ENCODE measurements around the gene SYTL5.

The SYTL5 gene

GRCh38 chrX:38127961-38128360 lies 121.6 kb downstream of the SYTL5 start:
- Histone ChIP-seq H3K4me3 (replicated peaks; ENCODE audit: insufficient read depth, low read length) (no peak overlapping the region), H3K27me3 (ENCODE audit: insufficient read depth, poor library complexity, severe bottlenecking) (no peaks in the 10 kb centered on the region), H3K27ac (replicated peaks) (no peak overlapping the region)
- no peak for DNase-seq (ENCODE audit: low read depth in 1 of 2, low spot score in 1 of 2)
- TF ChIP-seq REST (IDR thresholded peaks at IDR 0.05; ENCODE audit: insufficient replicate concordance, low read depth) = no peak
- TF ChIP-seq POLR2AphosphoS5 (IDR thresholded peaks at IDR 0.05; ENCODE audit: low read depth) = no peak
- no peak for TF ChIP-seq GABPA (IDR thresholded peaks at IDR 0.05; ENCODE audit: low read depth)
- no peak for TF ChIP-seq CTCF (IDR thresholded peaks at IDR 0.05; ENCODE audit: insufficient read depth, low read length)
- no peak for TF ChIP-seq SPI1 (IDR thresholded peaks at IDR 0.05; ENCODE audit: borderline replicate concordance, low read depth)

- TF ChIP-seq GABPA (IDR thresholded peaks at IDR 0.05; ENCODE audit: low read depth) = no peak
- no peak for TF ChIP-seq REST (IDR thresholded peaks at IDR 0.05; ENCODE audit: insufficient replicate concordance, low read depth)
- no peak for TF ChIP-seq CTCF (IDR thresholded peaks at IDR 0.05; ENCODE audit: insufficient read depth, low read length)
- no peak for TF ChIP-seq POLR2AphosphoS5 (IDR thresholded peaks at IDR 0.05; ENCODE audit: low read depth)
- no peak for TF ChIP-seq SPI1 (IDR thresholded peaks at IDR 0.05; ENCODE audit: borderline replicate concordance, low read depth)
- no peak overlapping the region for H3K27ac ChIP-seq (replicated peaks)
- no peaks in the 10 kb centered on the region for H3K27me3 ChIP-seq (ENCODE audit: insufficient read depth, poor library complexity, severe bottlenecking)
- H3K4me3 ChIP-seq (replicated peaks; ENCODE audit: insufficient read depth, low read length) = no peak overlapping the region
- no peak for DNase-seq (ENCODE audit: low read depth in 1 of 2, low spot score in 1 of 2)
These were observed 123.0 kb downstream of the SYTL5 start for GRCh38 chrX:38129366-38129765.

GRCh38 chrX:38138157-38138891 lies 132.0 kb downstream of the SYTL5 start:
- DNase-seq (ENCODE audit: low read depth in 1 of 2, low spot score in 1 of 2) = no peak
- no peak overlapping the region for H3K27ac ChIP-seq (replicated peaks)
- TF ChIP-seq REST (IDR thresholded peaks at IDR 0.05; ENCODE audit: insufficient replicate concordance, low read depth) = no peak
- no peak for TF ChIP-seq SPI1 (IDR thresholded peaks at IDR 0.05; ENCODE audit: borderline replicate concordance, low read depth)
- TF ChIP-seq GABPA (IDR thresholded peaks at IDR 0.05; ENCODE audit: low read depth) = no peak
- TF ChIP-seq CTCF (IDR thresholded peaks at IDR 0.05; ENCODE audit: insufficient read depth, low read length) = no peak
- TF ChIP-seq POLR2AphosphoS5 (IDR thresholded peaks at IDR 0.05; ENCODE audit: low read depth) = no peak

More at GRCh38 chrX:38138157-38138891, 132.0 kb downstream of the SYTL5 start:
- H3K27me3 ChIP-seq (ENCODE audit: insufficient read depth, poor library complexity, severe bottlenecking) = no peaks in the 10 kb centered on the region
- H3K4me3 ChIP-seq (replicated peaks; ENCODE audit: insufficient read depth, low read length) = no peak overlapping the region

Measured in HL-60 (cell line).